SW480 (cell line): Measurements from ENCODE around the gene ARF1.
A peak's percentile ranks its signal among the peaks of the same experiment; 100 is the strongest.

Experiments
- DNase-seq: peaks from one replicate; pipeline ENCODE4 v3.0.0-alpha.2; 2016; ENCODE audit warnings: low spot score

ARF1 gene

DNA sequence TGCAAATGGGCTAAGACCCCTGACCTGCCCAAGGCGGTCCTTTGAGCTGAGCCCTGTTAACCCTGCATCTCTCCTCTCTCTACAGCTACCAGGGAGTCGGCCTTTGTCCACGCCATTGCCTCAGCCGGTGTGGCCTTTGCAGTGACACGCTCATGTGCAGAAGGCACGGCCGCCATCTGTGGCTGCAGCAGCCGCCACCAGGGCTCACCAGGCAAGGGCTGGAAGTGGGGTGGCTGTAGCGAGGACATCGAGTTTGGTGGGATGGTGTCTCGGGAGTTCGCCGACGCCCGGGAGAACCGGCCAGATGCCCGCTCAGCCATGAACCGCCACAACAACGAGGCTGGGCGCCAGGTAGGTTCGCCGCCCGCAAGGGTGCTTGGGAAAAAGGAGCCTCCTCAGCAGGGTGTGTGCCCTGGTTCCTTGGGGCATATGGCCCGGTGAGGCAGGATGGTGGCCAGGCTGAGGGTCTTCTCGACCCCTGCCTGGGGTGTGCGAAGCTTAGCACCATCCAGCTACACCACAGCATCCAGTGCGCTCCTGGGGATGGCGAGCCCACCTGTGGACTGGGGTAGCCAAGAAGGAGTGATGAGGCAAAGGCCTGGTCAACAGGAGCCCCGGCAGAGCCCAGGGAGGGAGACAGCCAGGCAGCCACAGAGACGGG is 31.8 kb upstream of the ARF1 start:
- no peak for DNase-seq

DNA sequence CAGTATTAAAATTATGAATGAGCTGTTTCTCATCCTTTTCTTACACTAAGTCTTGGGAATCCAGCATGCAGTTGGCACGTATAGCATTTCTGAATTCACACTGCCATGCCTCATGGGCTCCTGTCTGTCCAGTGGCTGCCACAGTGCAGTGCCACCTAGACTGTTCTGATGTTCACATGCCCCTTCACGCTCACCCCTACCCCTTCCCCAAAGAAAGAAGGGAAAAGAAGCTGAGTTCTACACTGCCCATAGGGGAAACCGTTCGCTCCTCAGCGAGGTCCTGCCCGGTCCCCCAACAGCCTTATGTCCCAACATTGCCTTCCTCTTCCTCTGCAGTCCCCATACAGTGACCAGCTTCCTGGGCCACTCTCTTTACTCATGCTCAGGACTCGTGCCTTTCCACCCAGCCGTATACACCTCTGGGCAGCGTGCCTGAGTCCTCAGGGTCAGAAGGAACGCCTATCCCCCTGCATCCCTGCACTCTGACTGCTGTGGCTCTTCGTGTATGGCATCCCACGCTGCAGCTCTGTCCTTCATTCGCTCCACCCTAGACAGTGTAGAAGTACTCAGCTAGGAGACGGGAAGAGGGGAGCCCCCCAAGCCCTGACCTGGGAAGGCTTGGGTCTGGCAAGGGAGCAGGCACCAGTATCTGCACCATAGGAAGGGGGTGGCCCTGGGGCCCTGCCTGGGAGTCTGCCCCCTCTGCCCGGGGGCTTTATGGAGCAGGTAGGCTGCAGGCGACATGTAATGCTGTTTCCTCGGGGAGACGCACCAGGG is 24.1 kb upstream of the ARF1 start:
- no peak for DNase-seq

GRCh38 chr1:228058949-228059633 is 23.4 kb upstream of the ARF1 start:
- DNase-seq = no peak

DNA sequence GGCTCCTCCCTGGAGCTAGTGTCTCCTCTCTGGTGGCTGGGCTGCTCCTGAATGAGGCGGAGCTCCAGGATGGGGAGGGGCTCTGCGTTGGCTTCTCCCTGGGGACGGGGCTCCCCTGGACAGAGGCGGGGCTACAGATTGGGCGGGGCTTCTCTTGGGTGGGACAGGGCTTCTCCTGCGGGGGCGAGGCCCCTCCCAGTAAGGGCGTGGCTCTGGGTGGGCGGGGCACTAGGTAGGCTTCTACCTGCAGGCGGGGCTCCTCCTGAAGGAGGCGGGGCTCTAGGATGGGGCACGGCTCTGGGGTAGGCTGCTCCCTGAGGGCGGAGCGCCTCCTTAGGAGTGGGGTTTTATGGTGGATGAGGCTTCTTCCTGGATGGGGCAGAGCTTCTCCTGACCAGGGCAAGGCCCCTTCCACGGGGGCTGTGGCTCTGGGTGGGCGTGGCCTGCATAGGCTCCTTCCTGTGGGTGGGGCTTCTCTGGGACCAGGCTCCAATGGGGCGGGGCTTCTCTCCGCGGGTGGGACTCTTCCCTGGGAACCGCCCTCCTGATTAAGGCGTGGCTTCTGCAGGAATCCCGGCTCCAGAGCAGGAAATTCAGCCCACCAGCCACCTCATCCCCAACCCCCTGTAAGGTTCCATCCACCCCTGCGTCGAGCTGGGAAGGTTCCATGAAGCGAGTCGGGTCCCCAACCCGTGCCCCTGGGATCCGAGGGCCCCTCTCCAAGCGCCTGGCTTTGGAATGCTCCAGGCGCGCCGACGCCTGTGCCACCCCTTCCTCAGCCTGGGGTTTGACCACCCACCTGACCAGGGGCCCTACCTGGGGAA is 22.7 kb upstream of the ARF1 start:
- DNase-seq = peak; percentile 93

DNA sequence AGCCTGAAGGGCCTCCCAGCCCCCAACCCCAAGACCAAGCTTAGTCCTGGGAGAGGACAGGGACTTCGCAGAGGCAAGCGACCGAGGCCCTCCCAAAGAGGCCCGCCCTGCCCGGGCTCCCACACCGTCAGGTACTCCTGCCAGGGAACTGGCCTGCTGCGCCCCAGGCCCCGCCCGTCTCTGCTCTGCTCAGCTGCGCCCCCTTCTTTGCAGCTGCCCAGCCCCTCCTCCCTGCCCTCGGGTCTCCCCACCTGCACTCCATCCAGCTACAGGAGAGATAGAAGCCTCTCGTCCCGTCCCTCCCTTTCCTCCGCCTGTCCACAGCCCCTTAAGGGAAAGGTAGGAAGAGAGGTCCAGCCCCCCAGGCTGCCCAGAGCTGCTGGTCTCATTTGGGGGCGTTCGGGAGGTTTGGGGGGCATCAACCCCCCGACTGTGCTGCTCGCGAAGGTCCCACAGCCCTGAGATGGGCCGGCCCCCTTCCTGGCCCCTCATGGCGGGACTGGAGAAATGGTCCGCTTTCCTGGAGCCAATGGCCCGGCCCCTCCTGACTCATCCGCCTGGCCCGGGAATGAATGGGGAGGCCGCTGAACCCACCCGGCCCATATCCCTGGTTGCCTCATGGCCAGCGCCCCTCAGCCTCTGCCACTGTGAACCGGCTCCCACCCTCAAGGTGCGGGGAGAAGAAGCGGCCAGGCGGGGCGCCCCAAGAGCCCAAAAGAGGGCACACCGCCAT is 21.9 kb upstream of the ARF1 start:
- DNase-seq = peak; percentile 39

DNA sequence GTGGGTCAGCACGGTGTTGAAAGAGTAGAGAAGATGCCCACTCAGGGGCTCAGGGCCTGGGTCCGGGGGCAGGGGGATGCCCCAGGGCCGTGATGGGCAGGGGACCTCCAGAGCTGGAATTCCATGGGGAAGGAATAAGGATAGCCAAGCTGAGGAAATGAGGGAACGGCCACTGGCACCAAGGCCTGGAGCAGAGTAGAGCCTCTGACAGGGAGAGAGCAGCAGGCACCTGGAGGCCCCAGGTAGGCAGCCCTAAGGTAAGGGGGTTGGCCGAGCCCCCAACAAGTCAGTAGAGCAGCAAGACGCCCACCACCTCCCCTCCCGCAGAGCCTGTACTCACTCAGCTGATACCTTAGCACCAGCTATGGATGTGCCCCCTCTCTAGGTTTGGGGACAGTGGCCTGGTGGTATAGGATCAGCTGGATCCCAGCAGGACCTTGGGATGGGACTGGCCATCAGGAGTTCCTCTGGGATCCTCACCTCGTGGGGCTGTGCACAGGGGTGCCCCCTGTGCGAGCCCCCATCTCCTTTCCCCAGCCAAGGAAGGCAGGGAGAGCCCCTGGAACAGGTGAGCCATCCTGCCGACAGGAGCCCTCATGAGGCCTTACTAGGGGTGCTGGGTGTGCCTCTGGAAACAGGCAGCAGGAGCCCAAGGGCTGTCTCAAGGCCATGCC is 21.0 kb upstream of the ARF1 start:
- no peak for DNase-seq

- DNase-seq = no peak
Observed at GRCh38 chr1:228062085-228062791, 20.3 kb upstream of the ARF1 start.

DNA sequence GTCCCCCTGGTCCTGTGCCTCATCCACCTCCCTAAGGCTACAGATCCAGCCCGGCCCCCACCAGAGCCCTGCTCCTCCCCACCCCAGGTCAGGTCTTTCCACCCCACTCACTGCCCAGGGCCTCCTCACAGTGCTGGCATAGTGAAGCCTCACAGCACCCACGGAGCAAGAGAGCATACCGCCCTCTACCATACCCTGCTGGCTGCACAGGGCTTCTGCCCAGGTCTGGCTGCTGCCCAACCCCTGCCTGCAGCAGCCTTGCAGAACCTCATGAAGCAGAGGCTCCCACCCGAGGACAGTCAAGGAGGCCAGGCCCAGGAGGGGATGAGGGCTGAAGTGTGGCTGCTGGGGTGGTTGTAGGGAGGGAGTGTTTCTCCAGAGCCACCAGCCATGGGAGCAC is 19.7 kb upstream of the ARF1 start:
- DNase-seq = no peak

DNA sequence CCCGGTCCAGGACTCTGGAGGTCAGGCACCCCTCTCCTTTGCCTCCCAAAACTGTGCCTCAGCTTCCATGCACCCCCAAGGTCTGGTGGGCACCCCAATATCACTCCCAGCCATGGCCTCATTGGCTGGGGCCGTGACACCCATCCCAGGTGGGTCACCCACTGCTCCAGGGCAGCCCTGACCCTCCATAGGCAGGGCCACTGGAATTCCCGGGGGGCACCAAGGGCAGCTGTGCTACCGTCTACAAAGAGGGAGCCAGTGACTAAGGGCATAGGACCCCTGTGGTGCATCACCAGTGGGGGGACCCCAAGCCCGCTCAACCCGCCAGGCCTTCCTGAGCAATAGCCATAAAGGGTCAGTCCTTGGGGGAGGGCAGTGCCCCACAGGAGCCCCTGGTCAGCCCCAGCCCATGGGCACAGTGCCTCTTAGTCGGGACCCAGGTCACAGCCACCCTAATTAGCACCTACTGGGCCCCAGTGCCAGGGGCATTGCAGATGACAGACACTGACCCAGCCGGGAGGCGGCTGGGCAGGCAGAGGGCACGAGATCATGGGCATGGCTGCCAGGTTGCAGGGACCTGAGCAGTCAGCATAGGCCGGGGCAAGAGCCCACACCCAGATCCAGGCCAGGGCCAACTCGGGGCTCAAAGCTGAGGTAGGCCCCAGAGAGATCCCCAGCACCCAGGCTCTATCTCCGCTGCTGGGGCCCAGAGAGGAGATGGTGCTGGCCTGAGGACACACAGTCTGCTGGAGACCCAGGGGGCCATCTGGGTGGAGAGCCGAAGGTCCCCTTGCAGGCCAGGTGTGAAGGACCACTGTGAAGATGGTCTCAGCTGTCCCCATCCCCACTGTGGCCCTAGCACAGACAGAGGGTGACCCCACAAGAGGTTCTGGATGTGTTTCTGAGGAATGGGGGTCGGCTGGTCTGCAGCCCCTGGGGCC is 19.0 kb upstream of the ARF1 start:
- DNase-seq = no peak

- DNase-seq = no peak
Observed at GRCh38 chr1:228064296-228064695, 18.2 kb upstream of the ARF1 start.

- DNase-seq = no peak
Observed at GRCh38 chr1:228064741-228065542, 17.6 kb upstream of the ARF1 start.

GRCh38 chr1:228065543-228066347 is 16.8 kb upstream of the ARF1 start:
- no peak for DNase-seq

GRCh38 chr1:228066416-228066815 is 16.1 kb upstream of the ARF1 start:
- no peak for DNase-seq

DNA sequence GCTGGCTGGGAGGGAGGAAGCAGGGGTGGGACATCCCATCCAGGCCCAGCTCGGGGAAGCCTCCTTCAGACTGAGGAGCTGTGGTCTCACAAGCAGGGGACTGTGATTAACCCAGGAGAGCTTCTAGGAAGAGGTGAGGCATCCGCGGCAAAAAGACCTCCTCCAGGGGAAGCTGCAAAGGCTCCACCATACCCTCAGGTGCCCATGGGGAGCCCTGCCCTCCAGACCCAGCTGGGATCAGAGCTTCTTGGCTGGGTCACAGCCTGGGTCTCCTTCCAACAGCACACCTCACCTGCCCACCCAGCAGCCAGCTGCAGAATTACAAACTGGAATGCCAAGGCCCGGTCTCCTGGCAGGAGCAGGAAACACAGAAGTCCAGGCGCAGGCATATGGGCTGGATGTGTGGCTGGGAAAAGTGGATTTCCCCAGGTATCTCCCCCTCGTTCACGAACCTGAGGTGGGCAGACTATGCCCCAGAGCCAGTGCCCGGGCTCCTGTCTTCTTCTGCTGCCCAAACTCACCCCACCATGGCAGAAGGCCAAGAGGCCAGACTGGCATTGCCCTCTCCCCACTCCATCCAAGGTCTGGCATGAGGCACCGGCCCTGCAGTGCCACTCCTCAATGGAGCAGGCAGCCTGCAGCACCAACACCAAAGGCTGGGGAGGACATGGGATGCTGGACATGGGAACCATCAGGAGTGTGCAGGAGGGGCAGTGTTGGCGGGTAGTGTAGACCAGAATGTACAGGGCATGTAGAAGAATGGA is 15.4 kb upstream of the ARF1 start:
- DNase-seq = no peak

DNA sequence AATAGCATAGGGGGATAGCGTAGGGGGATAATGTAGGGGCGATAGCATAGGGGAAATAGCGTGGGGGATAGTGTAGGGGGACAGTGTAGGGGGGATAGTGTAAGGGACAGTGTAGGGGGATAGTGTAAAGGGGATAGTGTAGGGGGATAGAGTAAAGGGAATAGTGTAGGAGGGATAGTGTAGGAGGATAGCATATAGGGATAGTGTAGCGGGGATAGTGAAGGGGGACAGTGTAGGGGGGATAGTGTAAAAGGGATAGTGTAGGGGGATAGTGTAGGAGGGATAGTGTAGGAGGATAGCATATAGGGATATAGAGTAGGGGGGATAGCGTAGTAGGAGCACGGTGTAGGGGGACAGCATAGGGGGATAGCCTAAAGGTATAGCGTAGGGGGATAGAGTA is 14.1 kb upstream of the ARF1 start:
- DNase-seq = no peak

DNA sequence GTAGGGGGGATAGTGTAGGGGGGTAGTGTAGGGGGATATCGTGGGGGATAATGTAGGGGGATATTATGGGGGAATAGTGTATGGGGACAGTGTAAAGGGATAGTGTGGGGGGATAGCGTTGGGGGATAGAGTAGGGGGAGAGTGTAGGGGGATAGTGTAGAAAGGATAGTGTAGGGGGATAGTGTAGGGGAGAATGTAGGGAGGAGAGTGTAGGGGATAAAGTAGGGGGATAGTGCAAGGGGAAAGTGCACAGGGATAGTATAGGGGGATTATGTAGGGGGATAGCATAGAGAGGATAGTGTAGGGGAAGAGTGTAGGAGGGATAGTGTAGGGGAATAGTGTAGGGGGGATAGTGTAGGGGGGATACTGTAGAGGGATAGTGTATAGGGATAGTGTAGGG is 12.3 kb upstream of the ARF1 start:
- no peak for DNase-seq

- no peak for DNase-seq
Observed at GRCh38 chr1:228070851-228071250, 11.7 kb upstream of the ARF1 start.
